Measurements from ENCODE around the gene LCOR.

DNA sequence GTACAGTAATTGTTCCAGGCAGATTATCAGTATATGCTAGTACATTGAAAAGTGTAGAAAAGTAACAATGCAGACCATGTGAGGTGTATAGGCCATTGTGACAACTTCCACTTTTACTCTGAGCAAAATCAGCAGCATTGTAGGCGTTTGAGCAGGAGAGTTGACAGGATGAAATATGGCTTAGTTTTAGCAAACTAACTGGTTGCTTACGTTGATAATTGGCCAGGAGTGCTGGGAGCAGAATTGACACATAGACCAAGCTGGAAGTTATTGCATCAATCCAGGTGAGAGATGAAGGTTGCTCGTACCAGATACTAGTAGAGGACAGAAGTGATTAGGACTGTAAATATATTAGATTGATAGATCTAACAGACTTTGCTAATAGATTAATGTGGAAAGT lies 46.0 kb downstream of the LCOR start:
- TF ChIP-seq ESRRA (CRISPR knock-in tag; IDR thresholded peaks at IDR 0.05; ENCODE audit: borderline replicate concordance), result no peak
- TF ChIP-seq, protein P1, sequence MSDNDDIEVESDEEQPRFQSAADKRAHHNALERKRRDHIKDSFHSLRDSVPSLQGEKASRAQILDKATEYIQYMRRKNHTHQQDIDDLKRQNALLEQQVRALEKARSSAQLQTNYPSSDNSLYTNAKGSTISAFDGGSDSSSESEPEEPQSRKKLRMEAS (CRISPR knock-in tag; IDR thresholded peaks at IDR 0.05), result no peak
- TF ChIP-seq, protein P2, sequence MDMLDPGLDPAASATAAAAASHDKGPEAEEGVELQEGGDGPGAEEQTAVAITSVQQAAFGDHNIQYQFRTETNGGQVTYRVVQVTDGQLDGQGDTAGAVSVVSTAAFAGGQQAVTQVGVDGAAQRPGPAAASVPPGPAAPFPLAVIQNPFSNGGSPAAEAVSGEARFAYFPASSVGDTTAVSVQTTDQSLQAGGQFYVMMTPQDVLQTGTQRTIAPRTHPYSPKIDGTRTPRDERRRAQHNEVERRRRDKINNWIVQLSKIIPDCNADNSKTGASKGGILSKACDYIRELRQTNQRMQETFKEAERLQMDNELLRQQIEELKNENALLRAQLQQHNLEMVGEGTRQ (CRISPR knock-in tag; IDR thresholded peaks at IDR 0.05), result no peak
- no peak for TF ChIP-seq TEAD4 (CRISPR knock-in tag; IDR thresholded peaks at IDR 0.05)
- no peak for TF ChIP-seq ATF1 (CRISPR knock-in tag; IDR thresholded peaks at IDR 0.05)
- no peak for TF ChIP-seq ZBTB21 (CRISPR knock-in tag; IDR thresholded peaks at IDR 0.05; ENCODE audit: borderline replicate concordance)
- TF ChIP-seq, protein P3, sequence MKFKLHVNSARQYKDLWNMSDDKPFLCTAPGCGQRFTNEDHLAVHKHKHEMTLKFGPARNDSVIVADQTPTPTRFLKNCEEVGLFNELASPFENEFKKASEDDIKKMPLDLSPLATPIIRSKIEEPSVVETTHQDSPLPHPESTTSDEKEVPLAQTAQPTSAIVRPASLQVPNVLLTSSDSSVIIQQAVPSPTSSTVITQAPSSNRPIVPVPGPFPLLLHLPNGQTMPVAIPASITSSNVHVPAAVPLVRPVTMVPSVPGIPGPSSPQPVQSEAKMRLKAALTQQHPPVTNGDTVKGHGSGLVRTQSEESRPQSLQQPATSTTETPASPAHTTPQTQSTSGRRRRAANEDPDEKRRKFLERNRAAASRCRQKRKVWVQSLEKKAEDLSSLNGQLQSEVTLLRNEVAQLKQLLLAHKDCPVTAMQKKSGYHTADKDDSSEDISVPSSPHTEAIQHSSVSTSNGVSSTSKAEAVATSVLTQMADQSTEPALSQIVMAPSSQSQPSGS (CRISPR knock-in tag; IDR thresholded peaks at IDR 0.05; ENCODE audit: borderline replicate concordance, low read depth), result no peak
- TF ChIP-seq, protein P4, sequence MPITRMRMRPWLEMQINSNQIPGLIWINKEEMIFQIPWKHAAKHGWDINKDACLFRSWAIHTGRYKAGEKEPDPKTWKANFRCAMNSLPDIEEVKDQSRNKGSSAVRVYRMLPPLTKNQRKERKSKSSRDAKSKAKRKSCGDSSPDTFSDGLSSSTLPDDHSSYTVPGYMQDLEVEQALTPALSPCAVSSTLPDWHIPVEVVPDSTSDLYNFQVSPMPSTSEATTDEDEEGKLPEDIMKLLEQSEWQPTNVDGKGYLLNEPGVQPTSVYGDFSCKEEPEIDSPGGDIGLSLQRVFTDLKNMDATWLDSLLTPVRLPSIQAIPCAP (CRISPR knock-in tag; IDR thresholded peaks at IDR 0.05), result no peak
- TF ChIP-seq, protein P5, sequence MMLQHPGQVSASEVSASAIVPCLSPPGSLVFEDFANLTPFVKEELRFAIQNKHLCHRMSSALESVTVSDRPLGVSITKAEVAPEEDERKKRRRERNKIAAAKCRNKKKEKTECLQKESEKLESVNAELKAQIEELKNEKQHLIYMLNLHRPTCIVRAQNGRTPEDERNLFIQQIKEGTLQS (CRISPR knock-in tag; conservative IDR thresholded peaks at IDR 0.05), result no peak
- TF ChIP-seq NR2C2 (CRISPR knock-in tag; IDR thresholded peaks at IDR 0.05), result no peak
- no peak for TF ChIP-seq ETV6 (CRISPR knock-in tag; IDR thresholded peaks at IDR 0.05)
- TF ChIP-seq, protein P6, sequence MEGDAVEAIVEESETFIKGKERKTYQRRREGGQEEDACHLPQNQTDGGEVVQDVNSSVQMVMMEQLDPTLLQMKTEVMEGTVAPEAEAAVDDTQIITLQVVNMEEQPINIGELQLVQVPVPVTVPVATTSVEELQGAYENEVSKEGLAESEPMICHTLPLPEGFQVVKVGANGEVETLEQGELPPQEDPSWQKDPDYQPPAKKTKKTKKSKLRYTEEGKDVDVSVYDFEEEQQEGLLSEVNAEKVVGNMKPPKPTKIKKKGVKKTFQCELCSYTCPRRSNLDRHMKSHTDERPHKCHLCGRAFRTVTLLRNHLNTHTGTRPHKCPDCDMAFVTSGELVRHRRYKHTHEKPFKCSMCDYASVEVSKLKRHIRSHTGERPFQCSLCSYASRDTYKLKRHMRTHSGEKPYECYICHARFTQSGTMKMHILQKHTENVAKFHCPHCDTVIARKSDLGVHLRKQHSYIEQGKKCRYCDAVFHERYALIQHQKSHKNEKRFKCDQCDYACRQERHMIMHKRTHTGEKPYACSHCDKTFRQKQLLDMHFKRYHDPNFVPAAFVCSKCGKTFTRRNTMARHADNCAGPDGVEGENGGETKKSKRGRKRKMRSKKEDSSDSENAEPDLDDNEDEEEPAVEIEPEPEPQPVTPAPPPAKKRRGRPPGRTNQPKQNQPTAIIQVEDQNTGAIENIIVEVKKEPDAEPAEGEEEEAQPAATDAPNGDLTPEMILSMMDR (IDR thresholded peaks at IDR 0.05), result no peak
- TF ChIP-seq, protein P7, sequence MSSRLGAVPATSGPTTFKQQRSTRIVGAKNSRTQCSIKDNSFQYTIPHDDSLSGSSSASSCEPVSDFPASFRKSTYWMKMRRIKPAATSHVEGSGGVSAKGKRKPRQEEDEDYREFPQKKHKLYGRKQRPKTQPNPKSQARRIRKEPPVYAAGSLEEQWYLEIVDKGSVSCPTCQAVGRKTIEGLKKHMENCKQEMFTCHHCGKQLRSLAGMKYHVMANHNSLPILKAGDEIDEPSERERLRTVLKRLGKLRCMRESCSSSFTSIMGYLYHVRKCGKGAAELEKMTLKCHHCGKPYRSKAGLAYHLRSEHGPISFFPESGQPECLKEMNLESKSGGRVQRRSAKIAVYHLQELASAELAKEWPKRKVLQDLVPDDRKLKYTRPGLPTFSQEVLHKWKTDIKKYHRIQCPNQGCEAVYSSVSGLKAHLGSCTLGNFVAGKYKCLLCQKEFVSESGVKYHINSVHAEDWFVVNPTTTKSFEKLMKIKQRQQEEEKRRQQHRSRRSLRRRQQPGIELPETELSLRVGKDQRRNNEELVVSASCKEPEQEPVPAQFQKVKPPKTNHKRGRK (CRISPR knock-in tag; IDR thresholded peaks at IDR 0.05; ENCODE audit: borderline replicate concordance), result no peak
